Measurements from ENCODE around the gene TOR1AIP2.

GRCh38 chr1:179923029-179923428 lies 45.4 kb upstream of the TOR1AIP2 start:
- TF ChIP-seq ARNT (IDR thresholded peaks at IDR 0.05) (no peak), CTBP1 (IDR thresholded peaks at IDR 0.05; ENCODE audit: borderline replicate concordance) (no peak), ELF4 (IDR thresholded peaks at IDR 0.05) (no peak), FOXM1 (IDR thresholded peaks at IDR 0.05; ENCODE audit: borderline replicate concordance) (no peak), PKNOX1 (IDR thresholded peaks at IDR 0.05) (no peak), FOXA1 (IDR thresholded peaks at IDR 0.05) (no peak), BHLHE40 (IDR thresholded peaks at IDR 0.05; ENCODE audit: borderline replicate concordance) (no peak), HDGF (IDR thresholded peaks at IDR 0.05; ENCODE audit: borderline replicate concordance) (no peak), L3MBTL2 (conservative IDR thresholded peaks at IDR 0.05) (no peak), SP1 (IDR thresholded peaks at IDR 0.05) (no peak), TARDBP (IDR thresholded peaks at IDR 0.05) (no peak), SUZ12 (IDR thresholded peaks at IDR 0.05) (no peak), ZNF384 (IDR thresholded peaks at IDR 0.05) (no peak), NFRKB (IDR thresholded peaks at IDR 0.05) (no peak)
